Measurements from ENCODE around the gene MIA. TPM values are rescaled to one million over a fixed set of nuclear protein-coding genes. Genes with fewer than 3 reads are reported as not detected.

The MIA gene
- total and polyA plus RNA-seq, 2 donors (not counting 1 experiment from before 2014, with no cell fraction given) = 0.99 TPM; not detected in 1

- no peak for DNase-seq (ENCODE audit: low read depth in 2 of 2)
- Histone ChIP-seq H3K9ac (ENCODE audit: insufficient read depth, low read length) (no peak overlapping the region), H3K4me1 (ENCODE audit: control insufficient read depth, extremely low read depth, insufficient read depth, low read length) (no peaks in the 10 kb centered on the region), H3K79me2 (ENCODE audit: control insufficient read depth, insufficient read depth, low read length) (no peaks in the 10 kb centered on the region), H3K4me2 (ENCODE audit: extremely low read depth, insufficient read depth, low read length) (no peak overlapping the region), H3K4me3 (replicated peaks in 1 of 4; ENCODE audit: control extremely low read depth in 1 of 4, insufficient read depth in 1 of 4, low read depth in 3 of 4, low read length in 4 of 4) (no peak overlapping the region), H3K27me3 (ENCODE audit: control insufficient read depth, insufficient read depth, low read length) (no peaks in the 10 kb centered on the region), H3K9me3 (ENCODE audit: control insufficient read depth, insufficient read depth, low read depth, low read length) (no peaks in the 10 kb centered on the region), H3K27ac (ENCODE audit: insufficient read depth, low read length) (no peak overlapping the region), H4K20me1 (ENCODE audit: control insufficient read depth, extremely low read depth, insufficient read depth, low read length) (no peaks in the 10 kb centered on the region), H3K36me3 (ENCODE audit: control insufficient read depth, insufficient read depth, low read length) (peaks cover 3% of the 10 kb centered on the region), H2AFZ (ENCODE audit: low read length) (no peak overlapping the region)
- no peak for TF ChIP-seq EZH2 (IDR thresholded peaks at IDR 0.05; ENCODE audit: low read length, missing control alignments)
- TF ChIP-seq, protein P1, sequence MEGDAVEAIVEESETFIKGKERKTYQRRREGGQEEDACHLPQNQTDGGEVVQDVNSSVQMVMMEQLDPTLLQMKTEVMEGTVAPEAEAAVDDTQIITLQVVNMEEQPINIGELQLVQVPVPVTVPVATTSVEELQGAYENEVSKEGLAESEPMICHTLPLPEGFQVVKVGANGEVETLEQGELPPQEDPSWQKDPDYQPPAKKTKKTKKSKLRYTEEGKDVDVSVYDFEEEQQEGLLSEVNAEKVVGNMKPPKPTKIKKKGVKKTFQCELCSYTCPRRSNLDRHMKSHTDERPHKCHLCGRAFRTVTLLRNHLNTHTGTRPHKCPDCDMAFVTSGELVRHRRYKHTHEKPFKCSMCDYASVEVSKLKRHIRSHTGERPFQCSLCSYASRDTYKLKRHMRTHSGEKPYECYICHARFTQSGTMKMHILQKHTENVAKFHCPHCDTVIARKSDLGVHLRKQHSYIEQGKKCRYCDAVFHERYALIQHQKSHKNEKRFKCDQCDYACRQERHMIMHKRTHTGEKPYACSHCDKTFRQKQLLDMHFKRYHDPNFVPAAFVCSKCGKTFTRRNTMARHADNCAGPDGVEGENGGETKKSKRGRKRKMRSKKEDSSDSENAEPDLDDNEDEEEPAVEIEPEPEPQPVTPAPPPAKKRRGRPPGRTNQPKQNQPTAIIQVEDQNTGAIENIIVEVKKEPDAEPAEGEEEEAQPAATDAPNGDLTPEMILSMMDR (conservative IDR thresholded peaks at IDR 0.05 in 1 of 2, IDR thresholded peaks at IDR 0.05 in 1 of 2; ENCODE audit: low read depth in 1 of 2, low read length in 2 of 2) = no peak
These were observed 10.2 kb downstream of the MIA start for GRCh38 chr19:40785526-40785925.

DNA sequence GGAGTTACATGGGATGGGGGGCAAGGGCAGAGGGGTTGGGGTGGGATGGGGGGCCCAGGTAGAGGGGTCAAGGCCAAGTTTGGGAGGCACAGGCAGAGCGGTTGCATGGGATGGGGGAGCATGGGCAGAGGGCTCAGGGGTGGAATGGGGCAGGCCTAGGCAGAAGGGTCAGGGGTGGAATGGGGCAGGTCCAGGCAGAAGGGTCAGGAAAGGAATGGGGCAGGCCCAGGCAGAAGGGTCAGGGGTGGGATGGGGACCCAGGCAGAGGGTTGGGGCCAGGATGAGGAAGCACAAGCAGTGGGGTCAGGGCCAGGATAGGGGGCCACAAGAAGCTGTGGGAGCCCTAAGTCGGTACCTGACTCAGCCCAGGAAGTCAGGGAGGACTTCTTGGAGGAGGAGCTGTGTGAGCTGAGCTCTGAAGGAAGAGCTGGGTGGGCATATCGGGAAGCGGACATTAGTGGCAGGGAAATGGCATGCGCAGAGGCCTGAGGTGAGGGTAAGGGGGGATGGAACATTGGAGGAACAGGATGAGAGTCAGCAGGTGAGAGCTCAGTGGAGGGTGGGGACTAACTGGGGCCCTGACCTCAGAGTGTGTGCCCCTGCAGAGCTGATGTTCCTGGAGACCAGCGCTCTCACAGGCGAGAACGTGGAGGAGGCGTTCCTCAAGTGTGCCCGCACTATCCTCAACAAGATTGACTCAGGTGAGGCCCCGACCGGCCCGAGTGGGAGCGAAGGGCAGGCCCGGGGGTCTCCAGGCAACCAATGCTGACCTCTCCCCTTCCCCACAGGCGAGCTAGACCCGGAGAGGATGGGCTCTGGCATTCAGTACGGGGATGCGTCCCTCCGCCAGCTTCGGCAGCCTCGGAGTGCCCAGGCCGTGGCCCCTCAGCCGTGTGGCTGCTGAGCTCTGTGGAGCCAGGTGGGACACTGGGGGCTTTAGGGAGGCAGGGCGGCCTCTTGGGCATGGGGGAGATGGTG, 11.0 kb downstream of the MIA start:
- H3K9ac ChIP-seq (ENCODE audit: insufficient read depth, low read length) = no peak overlapping the region
- H2AFZ ChIP-seq (ENCODE audit: low read length) = no peak overlapping the region
- H4K20me1 ChIP-seq (ENCODE audit: control insufficient read depth, extremely low read depth, insufficient read depth, low read length) = no peaks in the 10 kb centered on the region
- H3K4me1 ChIP-seq (ENCODE audit: control insufficient read depth, extremely low read depth, insufficient read depth, low read length) = no peaks in the 10 kb centered on the region
- TF ChIP-seq, protein P1 (conservative IDR thresholded peaks at IDR 0.05 in 1 of 2, IDR thresholded peaks at IDR 0.05 in 1 of 2; ENCODE audit: low read depth in 1 of 2, low read length in 2 of 2) = no peak
- no peak for TF ChIP-seq EZH2 (IDR thresholded peaks at IDR 0.05; ENCODE audit: low read length, missing control alignments)
- H3K4me3 ChIP-seq (replicated peaks in 1 of 4; ENCODE audit: control extremely low read depth in 1 of 4, insufficient read depth in 1 of 4, low read depth in 3 of 4, low read length in 4 of 4) = no peak overlapping the region
- H3K9me3 ChIP-seq (ENCODE audit: control insufficient read depth, insufficient read depth, low read depth, low read length) = no peaks in the 10 kb centered on the region
- H3K27ac ChIP-seq (ENCODE audit: insufficient read depth, low read length) = no peak overlapping the region
- peaks cover 3% of the 10 kb centered on the region for H3K36me3 ChIP-seq (ENCODE audit: control insufficient read depth, insufficient read depth, low read length)
- DNase-seq (ENCODE audit: low read depth in 2 of 2) = no peak
- H3K27me3 ChIP-seq (ENCODE audit: control insufficient read depth, insufficient read depth, low read length) = no peaks in the 10 kb centered on the region
- H3K4me2 ChIP-seq (ENCODE audit: extremely low read depth, insufficient read depth, low read length) = no peak overlapping the region
- H3K79me2 ChIP-seq (ENCODE audit: control insufficient read depth, insufficient read depth, low read length) = no peaks in the 10 kb centered on the region

GRCh38 chr19:40791349-40791748, 16.0 kb downstream of the MIA start:
- no peak overlapping the region for H3K27ac ChIP-seq (ENCODE audit: insufficient read depth, low read length)
- H3K79me2 ChIP-seq (ENCODE audit: control insufficient read depth, insufficient read depth, low read length) = no peaks in the 10 kb centered on the region
- TF ChIP-seq, protein P1 (conservative IDR thresholded peaks at IDR 0.05 in 1 of 2, IDR thresholded peaks at IDR 0.05 in 1 of 2; ENCODE audit: low read depth in 1 of 2, low read length in 2 of 2) = no peak
- no peak for TF ChIP-seq EZH2 (IDR thresholded peaks at IDR 0.05; ENCODE audit: low read length, missing control alignments)
- no peak overlapping the region for H2AFZ ChIP-seq (ENCODE audit: low read length)
- no peak overlapping the region for H3K9ac ChIP-seq (ENCODE audit: insufficient read depth, low read length)
- H3K36me3 ChIP-seq (ENCODE audit: control insufficient read depth, insufficient read depth, low read length) = peaks cover 3% of the 10 kb centered on the region
- no peaks in the 10 kb centered on the region for H3K9me3 ChIP-seq (ENCODE audit: control insufficient read depth, insufficient read depth, low read depth, low read length)
- no peak overlapping the region for H3K4me2 ChIP-seq (ENCODE audit: extremely low read depth, insufficient read depth, low read length)
- H4K20me1 ChIP-seq (ENCODE audit: control insufficient read depth, extremely low read depth, insufficient read depth, low read length) = no peaks in the 10 kb centered on the region
- H3K27me3 ChIP-seq (ENCODE audit: control insufficient read depth, insufficient read depth, low read length) = no peaks in the 10 kb centered on the region
- no peaks in the 10 kb centered on the region for H3K4me1 ChIP-seq (ENCODE audit: control insufficient read depth, extremely low read depth, insufficient read depth, low read length)
- DNase-seq (ENCODE audit: low read depth in 2 of 2) = no peak
- no peak overlapping the region for H3K4me3 ChIP-seq (replicated peaks in 1 of 4; ENCODE audit: control extremely low read depth in 1 of 4, insufficient read depth in 1 of 4, low read depth in 3 of 4, low read length in 4 of 4)

Measured in fibroblast of lung (primary cell).